ENCODE measurements around the gene PDZRN3. TPM values are rescaled to one million over a fixed set of nuclear protein-coding genes. Genes with fewer than 3 reads are reported as not detected.
A peak's percentile ranks its signal among the peaks of the same experiment; 100 is the strongest.

PDZRN3 gene
- total RNA-seq, 1 experiment from 2014 or later, result 5.2 TPM

- DNase-seq (ENCODE audit: low read depth, low spot score), result no peak
- in situ Hi-C loops (cut with HindIII; ENCODE audit: low pct_unique_long_range_greater_than_20kb, low sequenced_read_pairs), result no loop called here
These were observed 191.7 kb downstream of the PDZRN3 start for GRCh38 chr3:73433079-73433478.

DNA sequence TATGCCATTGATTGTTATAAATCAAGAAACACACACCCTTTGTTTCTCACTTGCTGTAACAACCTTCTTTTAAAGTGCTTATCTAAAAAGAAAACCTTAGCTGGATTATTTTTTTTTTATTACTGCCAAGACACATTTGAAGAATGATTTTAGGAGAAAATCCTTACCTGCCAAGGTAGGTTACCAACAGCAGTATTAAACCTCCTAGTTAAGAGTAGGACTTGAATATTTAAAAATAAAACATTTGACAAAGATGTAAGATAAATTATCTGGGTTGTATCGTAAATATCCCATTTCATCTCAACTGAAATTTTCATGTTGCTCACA lies 192.1 kb downstream of the PDZRN3 start:
- in situ Hi-C loops (cut with HindIII; ENCODE audit: low pct_unique_long_range_greater_than_20kb, low sequenced_read_pairs), result no loop called here
- no peak for DNase-seq (ENCODE audit: low read depth, low spot score)

DNA sequence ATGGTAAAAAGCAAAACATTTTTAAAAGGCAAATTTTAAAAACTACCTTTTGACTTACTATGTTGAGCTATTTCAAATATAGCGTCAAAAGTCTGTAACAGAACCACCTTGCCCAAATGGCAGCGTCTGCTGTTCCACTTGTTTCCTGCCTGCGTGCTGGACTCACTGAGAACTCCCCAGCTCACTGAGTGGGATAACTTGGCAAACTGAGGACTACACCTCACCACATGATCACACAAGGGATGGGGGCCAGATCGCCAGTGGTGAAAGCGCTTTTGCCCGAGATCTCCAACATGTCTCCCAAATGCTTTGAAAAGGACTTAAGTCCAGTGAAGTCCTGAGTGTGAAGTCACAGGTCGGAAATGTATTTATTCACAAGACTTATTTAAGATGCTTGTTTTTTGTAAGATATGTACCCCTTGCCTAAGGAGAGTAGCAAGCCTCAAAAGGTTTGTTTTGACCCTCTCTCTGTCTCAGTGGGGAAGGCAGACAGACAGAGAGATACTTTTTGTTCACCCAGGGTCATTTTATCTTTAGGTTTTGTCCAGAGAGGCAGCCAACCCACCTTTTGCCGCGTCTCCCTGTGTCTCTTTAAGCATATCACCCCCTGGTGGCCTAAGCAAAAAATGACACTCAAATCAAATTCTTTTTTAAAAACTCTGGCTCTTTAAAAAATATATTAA lies 192.6 kb downstream of the PDZRN3 start:
- peak; percentile 70 for DNase-seq (ENCODE audit: low read depth, low spot score)
- in situ Hi-C loops (cut with HindIII; ENCODE audit: low pct_unique_long_range_greater_than_20kb, low sequenced_read_pairs), result no loop called here

GRCh38 chr3:73431183-73431900 lies 193.4 kb downstream of the PDZRN3 start:
- in situ Hi-C loops (cut with HindIII; ENCODE audit: low pct_unique_long_range_greater_than_20kb, low sequenced_read_pairs), result no loop called here
- no peak for DNase-seq (ENCODE audit: low read depth, low spot score)

DNA sequence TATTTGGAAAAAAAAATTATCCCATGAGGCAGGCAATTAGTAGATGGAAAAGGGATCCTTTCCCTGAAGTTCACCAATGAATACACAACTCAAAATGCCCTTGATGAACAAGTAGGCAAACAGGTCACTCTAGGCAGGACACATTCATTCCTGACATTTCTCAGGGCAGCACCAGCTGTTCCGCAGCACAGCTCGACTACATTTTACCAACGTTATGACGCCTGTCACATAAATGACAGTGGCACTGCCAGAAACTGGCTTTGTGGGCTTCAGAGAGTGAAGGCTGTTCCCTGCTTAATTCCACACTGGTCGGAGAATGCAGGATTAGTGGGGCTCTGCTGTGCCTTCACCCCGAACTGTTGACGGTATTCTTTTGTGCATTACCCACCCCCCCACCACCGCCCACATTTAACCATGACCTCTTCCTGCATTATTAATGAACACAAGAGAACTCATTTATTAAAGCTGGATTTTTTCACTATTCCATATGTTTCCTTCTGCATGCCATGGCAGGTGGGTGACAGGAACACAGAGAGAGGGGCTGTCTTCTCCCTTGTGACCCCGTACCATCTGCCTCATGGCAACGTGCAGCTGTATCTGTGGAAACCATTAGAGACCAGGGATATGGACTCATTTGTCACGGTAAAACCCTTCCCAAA lies 197.6 kb downstream of the PDZRN3 start:
- no peak for DNase-seq (ENCODE audit: low read depth, low spot score)
- in situ Hi-C loops (cut with HindIII; ENCODE audit: low pct_unique_long_range_greater_than_20kb, low sequenced_read_pairs), result no loop called here

- in situ Hi-C loops (cut with HindIII; ENCODE audit: low pct_unique_long_range_greater_than_20kb, low sequenced_read_pairs), result no loop called here
- DNase-seq (ENCODE audit: low read depth, low spot score), result no peak
These were observed 198.1 kb downstream of the PDZRN3 start for GRCh38 chr3:73426606-73427005.

DNA sequence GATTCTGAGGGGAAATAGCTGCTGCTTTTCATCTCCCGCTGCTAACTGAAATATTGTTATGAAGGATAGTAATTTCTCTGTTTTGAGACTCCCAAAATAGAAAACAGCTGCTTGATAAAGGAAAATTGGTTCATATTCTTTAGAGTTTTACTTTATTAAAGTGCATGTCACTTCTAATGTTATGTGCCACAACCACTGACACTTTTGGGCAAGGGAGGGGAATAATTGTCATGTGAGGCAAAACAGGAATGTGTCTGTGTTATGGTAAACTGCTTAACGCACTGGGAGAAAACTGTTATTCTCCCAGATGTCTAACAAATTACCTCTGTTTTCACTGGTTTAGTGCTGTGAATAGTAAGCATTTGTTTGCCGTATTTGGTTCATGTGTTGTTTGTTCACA lies 201.6 kb downstream of the PDZRN3 start:
- DNase-seq (ENCODE audit: low read depth, low spot score), result no peak
- in situ Hi-C loops (cut with HindIII; ENCODE audit: low pct_unique_long_range_greater_than_20kb, low sequenced_read_pairs), result no loop called here

GRCh38 chr3:73422571-73422970 lies 202.2 kb downstream of the PDZRN3 start:
- no peak for DNase-seq (ENCODE audit: low read depth, low spot score)
- in situ Hi-C loops (cut with HindIII; ENCODE audit: low pct_unique_long_range_greater_than_20kb, low sequenced_read_pairs), result no loop called here

- DNase-seq (ENCODE audit: low read depth, low spot score), result no peak
- in situ Hi-C loops (cut with HindIII; ENCODE audit: low pct_unique_long_range_greater_than_20kb, low sequenced_read_pairs), result no loop called here
These were observed 204.8 kb downstream of the PDZRN3 start for GRCh38 chr3:73419942-73420341.

- in situ Hi-C loops (cut with HindIII; ENCODE audit: low pct_unique_long_range_greater_than_20kb, low sequenced_read_pairs), result no loop called here
- no peak for DNase-seq (ENCODE audit: low read depth, low spot score)
These were observed 205.4 kb downstream of the PDZRN3 start for GRCh38 chr3:73419179-73419803.

- in situ Hi-C loops (cut with HindIII; ENCODE audit: low pct_unique_long_range_greater_than_20kb, low sequenced_read_pairs), result no loop called here
- no peak for DNase-seq (ENCODE audit: low read depth, low spot score)
These were observed 206.1 kb downstream of the PDZRN3 start for GRCh38 chr3:73418681-73419080.

- no peak for DNase-seq (ENCODE audit: low read depth, low spot score)
- in situ Hi-C loops (cut with HindIII; ENCODE audit: low pct_unique_long_range_greater_than_20kb, low sequenced_read_pairs), result no loop called here
These were observed 209.6 kb downstream of the PDZRN3 start for GRCh38 chr3:73415118-73415517.

GRCh38 chr3:73413619-73414018 lies 211.1 kb downstream of the PDZRN3 start:
- no peak for DNase-seq (ENCODE audit: low read depth, low spot score)
- in situ Hi-C loops (cut with HindIII; ENCODE audit: low pct_unique_long_range_greater_than_20kb, low sequenced_read_pairs), result no loop called here

DNA sequence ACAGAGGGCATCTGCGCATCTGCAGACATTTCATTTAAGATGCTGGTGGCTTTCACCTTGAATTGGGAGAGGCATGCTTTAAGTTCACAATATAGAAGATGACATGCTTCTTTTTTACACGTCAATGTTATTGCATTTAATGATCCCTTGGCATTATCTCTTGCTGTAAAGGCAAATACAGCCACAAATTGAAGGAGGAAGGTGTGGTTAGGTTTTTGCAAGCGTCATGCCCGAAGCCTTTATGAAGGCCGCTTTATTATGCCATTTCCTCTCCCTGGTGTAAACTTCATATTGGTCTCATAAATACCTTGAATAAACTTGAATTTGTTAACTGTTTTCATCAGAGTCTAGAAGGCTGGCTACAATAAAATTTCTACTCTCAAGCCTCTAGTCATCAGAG lies 212.7 kb downstream of the PDZRN3 start:
- in situ Hi-C loops (cut with HindIII; ENCODE audit: low pct_unique_long_range_greater_than_20kb, low sequenced_read_pairs), result no loop called here
- no peak for DNase-seq (ENCODE audit: low read depth, low spot score)

GRCh38 chr3:73411545-73411944 lies 213.2 kb downstream of the PDZRN3 start:
- in situ Hi-C loops (cut with HindIII; ENCODE audit: low pct_unique_long_range_greater_than_20kb, low sequenced_read_pairs), result no loop called here
- no peak for DNase-seq (ENCODE audit: low read depth, low spot score)

GRCh38 chr3:73409138-73409763 lies 215.5 kb downstream of the PDZRN3 start:
- no peak for DNase-seq (ENCODE audit: low read depth, low spot score)

GRCh38 chr3:73408634-73409033 lies 216.1 kb downstream of the PDZRN3 start:
- DNase-seq (ENCODE audit: low read depth, low spot score), result no peak
- in situ Hi-C loops (cut with HindIII; ENCODE audit: low pct_unique_long_range_greater_than_20kb, low sequenced_read_pairs), result no loop called here

More at GRCh38 chr3:73409138-73409763, 215.5 kb downstream of the PDZRN3 start:
- in situ Hi-C loops (cut with HindIII; ENCODE audit: low pct_unique_long_range_greater_than_20kb, low sequenced_read_pairs), result no loop called here

GRCh38 chr3:73407577-73407976 lies 217.2 kb downstream of the PDZRN3 start:
- in situ Hi-C loops (cut with HindIII; ENCODE audit: low pct_unique_long_range_greater_than_20kb, low sequenced_read_pairs), result no loop called here
- DNase-seq (ENCODE audit: low read depth, low spot score), result no peak

All from SK-MEL-5 (cell line).